HG02840 (cell line): Measurements from ENCODE around the gene TMEM174.
"Not testable (repeated sequence)": the region's sequence is repeated elsewhere in the genome, so short reads cannot be mapped to it uniquely, and the experiment has no call there.

Source experiments
- ATAC-seq: cut with Tn5 transposase; IDR thresholded peaks from one replicate; pipeline ENCODE4 v1.9.1; 2021; ENCODE audit warnings: mild to moderate bottlenecking, moderate library complexity, moderate number of reproducible peaks; ENCODE audit not compliant: unreplicated experiment, low FRiP score

TMEM174 gene

GRCh38 chr5:73215891-73216610, 43.1 kb downstream of the TMEM174 start:
- no peak for ATAC-seq

GRCh38 chr5:73218552-73219171, 45.7 kb downstream of the TMEM174 start:
- no peak for ATAC-seq

- ATAC-seq, result not testable (repeated sequence)
Observed at GRCh38 chr5:73219336-73219735, 46.3 kb downstream of the TMEM174 start.

- no peak for ATAC-seq
Observed at GRCh38 chr5:73221161-73221560, 48.2 kb downstream of the TMEM174 start.

- no peak for ATAC-seq
Observed at GRCh38 chr5:73221726-73222125, 48.7 kb downstream of the TMEM174 start.

- ATAC-seq, result no peak
Observed at GRCh38 chr5:73222173-73222572, 49.2 kb downstream of the TMEM174 start.
